PFSK-1 (cell line): Measurements from ENCODE around the gene TMEM132D.

Experiments
- POLR2AphosphoS5 ChIP-seq: IDR thresholded peaks from 2 replicates; pipeline ENCODE4 v1.6.1; 2012; ENCODE audit warnings: low read depth, mild to moderate bottlenecking, control low read depth, low read length, moderate library complexity
- SIN3A ChIP-seq: IDR thresholded peaks from 2 replicates; pipeline ENCODE4 v1.6.1; 2012; ENCODE audit warnings: mild to moderate bottlenecking, low read length, moderate library complexity, borderline replicate concordance; ENCODE audit not compliant: insufficient read depth
- TF ChIP-seq, protein P1 (sequence below), 2 experiments: IDR thresholded peaks; 2 replicates each; pipeline versions ENCODE4 v1.6.1 to v1.8.0; 2011 to 2012; ENCODE audit warnings: low read depth in 2 of 2, low read length in 2 of 2, control low read depth in 1 of 2, inconsistent platforms in 1 of 2, mild to moderate bottlenecking in 1 of 2, moderate library complexity in 1 of 2; ENCODE audit not compliant: insufficient read depth in 1 of 2

DNA sequence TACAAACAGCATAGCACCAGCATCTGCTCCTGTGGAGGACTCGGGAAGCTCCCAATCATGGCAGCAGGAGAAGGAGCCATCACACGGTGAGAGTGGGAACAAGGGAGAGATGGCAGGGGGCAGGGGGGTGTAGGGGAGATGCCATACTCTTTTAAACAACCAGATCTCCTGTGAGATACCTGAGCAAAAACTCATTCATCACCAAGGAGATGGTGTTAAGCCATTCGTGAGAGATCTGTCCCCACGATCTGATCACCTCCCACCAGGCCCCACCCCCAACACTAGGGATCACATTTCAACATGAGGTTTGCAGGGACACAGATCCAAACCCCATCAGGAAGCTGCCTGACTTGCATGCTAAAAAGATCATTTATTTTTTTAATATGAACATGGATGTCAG lies 499.3 kb downstream of the TMEM132D start:
- TF ChIP-seq POLR2AphosphoS5 (no peak), SIN3A (no peak)
- TF ChIP-seq, protein P1, sequence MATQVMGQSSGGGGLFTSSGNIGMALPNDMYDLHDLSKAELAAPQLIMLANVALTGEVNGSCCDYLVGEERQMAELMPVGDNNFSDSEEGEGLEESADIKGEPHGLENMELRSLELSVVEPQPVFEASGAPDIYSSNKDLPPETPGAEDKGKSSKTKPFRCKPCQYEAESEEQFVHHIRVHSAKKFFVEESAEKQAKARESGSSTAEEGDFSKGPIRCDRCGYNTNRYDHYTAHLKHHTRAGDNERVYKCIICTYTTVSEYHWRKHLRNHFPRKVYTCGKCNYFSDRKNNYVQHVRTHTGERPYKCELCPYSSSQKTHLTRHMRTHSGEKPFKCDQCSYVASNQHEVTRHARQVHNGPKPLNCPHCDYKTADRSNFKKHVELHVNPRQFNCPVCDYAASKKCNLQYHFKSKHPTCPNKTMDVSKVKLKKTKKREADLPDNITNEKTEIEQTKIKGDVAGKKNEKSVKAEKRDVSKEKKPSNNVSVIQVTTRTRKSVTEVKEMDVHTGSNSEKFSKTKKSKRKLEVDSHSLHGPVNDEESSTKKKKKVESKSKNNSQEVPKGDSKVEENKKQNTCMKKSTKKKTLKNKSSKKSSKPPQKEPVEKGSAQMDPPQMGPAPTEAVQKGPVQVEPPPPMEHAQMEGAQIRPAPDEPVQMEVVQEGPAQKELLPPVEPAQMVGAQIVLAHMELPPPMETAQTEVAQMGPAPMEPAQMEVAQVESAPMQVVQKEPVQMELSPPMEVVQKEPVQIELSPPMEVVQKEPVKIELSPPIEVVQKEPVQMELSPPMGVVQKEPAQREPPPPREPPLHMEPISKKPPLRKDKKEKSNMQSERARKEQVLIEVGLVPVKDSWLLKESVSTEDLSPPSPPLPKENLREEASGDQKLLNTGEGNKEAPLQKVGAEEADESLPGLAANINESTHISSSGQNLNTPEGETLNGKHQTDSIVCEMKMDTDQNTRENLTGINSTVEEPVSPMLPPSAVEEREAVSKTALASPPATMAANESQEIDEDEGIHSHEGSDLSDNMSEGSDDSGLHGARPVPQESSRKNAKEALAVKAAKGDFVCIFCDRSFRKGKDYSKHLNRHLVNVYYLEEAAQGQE (IDR thresholded peaks at IDR 0.05; ENCODE audit: insufficient read depth in 1 of 2, low read depth in 2 of 2, low read length in 2 of 2): no peak
